SU-DHL-6 (cell line): ENCODE data around the gene GUCA1C.

ENCODE experiments used
- H2AFZ ChIP-seq: fragments of 200-600 bp; sonication (generic); 2 replicates; pipeline ENCODE4 v1.6.1; 2014; ENCODE audit warnings: low read depth, mild to moderate bottlenecking, moderate library complexity, mixed read lengths, antibody characterized with exemption, low read length; ENCODE audit not compliant: severe bottlenecking
- H3F3A ChIP-seq: fragments of 200-600 bp; shearing (Covaris generic); 2 replicates; pipeline ENCODE4 v1.6.0; 2016; ENCODE audit warnings: antibody characterized with exemption, mild to moderate bottlenecking; ENCODE audit not compliant: insufficient read depth
- H3K27ac ChIP-seq: fragments of 200-600 bp; sonication (generic); 2 replicates; pipeline ENCODE4 v1.5.1; 2016; ENCODE audit warnings: low read depth, mild to moderate bottlenecking, low read length, moderate library complexity, mixed read lengths
- H3K27me3 ChIP-seq: fragments of 200-600 bp; sonication (generic), shearing (Covaris generic); 2 replicates; pipeline ENCODE4 v1.6.0; 2014; ENCODE audit warnings: mild to moderate bottlenecking, low read length
- H3K36me3 ChIP-seq: fragments of 200-600 bp; sonication (generic); 2 replicates; pipeline ENCODE4 v1.6.1; 2014; ENCODE audit warnings: mild to moderate bottlenecking, low read length, mixed read lengths
- H3K4me2 ChIP-seq: fragments of 300-600, 200-600 bp; shearing (Covaris generic), sonication (generic); 2 replicates; pipeline ENCODE4 v1.6.0; 2014; ENCODE audit warnings: low read length, low read depth, mild to moderate bottlenecking; ENCODE audit not compliant: poor library complexity, severe bottlenecking
- H3K4me3 ChIP-seq: fragments of 200-600 bp; sonication (generic); 2 replicates; pipeline ENCODE4 v1.5.1; 2014; ENCODE audit warnings: antibody characterized with exemption, low read length, mild to moderate bottlenecking, mixed read lengths; ENCODE audit not compliant: insufficient read depth, poor library complexity, severe bottlenecking
- H3K79me2 ChIP-seq: fragments of 200-600 bp; sonication (generic); 2 replicates; pipeline ENCODE4 v1.6.1; 2014; ENCODE audit warnings: mild to moderate bottlenecking, low read length, moderate library complexity; ENCODE audit not compliant: insufficient read depth
- H3K9ac ChIP-seq: fragments of 200-600 bp; sonication (generic); 2 replicates; pipeline ENCODE4 v1.7.0; 2014; ENCODE audit warnings: mild to moderate bottlenecking, low read length
- H3K9me2 ChIP-seq: fragments of 200-600 bp; sonication (generic); replicated peaks from 2 replicates; pipeline ENCODE4 v1.6.1; 2014; ENCODE audit warnings: low read length; ENCODE audit not compliant: insufficient read depth
- H3K9me3 ChIP-seq: fragments of 200-600 bp; sonication (generic); 2 replicates; pipeline ENCODE4 v1.6.1; 2014; ENCODE audit warnings: low read length, mixed read lengths; ENCODE audit not compliant: insufficient read depth
- H4K20me1 ChIP-seq: fragments of 200-600 bp; sonication (generic); 2 replicates; pipeline ENCODE4 v1.6.1; 2014; ENCODE audit warnings: low read depth, mild to moderate bottlenecking, antibody characterized with exemption, low read length, moderate library complexity, mixed read lengths
- CTCF ChIP-seq: fragments of 200-600 bp; sonication (generic); IDR thresholded peaks from one replicate; pipeline ENCODE4 v1.5.1; 2017; ENCODE audit warnings: antibody characterized with exemption, mild to moderate bottlenecking, low read length, moderate library complexity; ENCODE audit not compliant: insufficient read depth, poor library complexity, severe bottlenecking
- EZH2phosphoT487 ChIP-seq: fragments of 200-600 bp; sonication (generic), shearing (Covaris generic); conservative IDR thresholded peaks from 2 replicates; pipeline ENCODE4 v1.6.1; 2018; ENCODE audit warnings: mild to moderate bottlenecking, antibody characterized with exemption, low read length, moderate library complexity, mixed read lengths

The GUCA1C gene

GRCh38 chr3:108972482-108972881, 18.8 kb upstream of the GUCA1C start:
- TF ChIP-seq EZH2phosphoT487 (no peak), CTCF (no peak)
- Histone ChIP-seq H3K4me2 (no peak overlapping the region), H3K36me3 (no peaks in the 10 kb centered on the region), H3F3A (no peaks in the 10 kb centered on the region), H3K9me3 (no peaks in the 10 kb centered on the region), H3K9ac (no peak overlapping the region), H3K79me2 (no peaks in the 10 kb centered on the region), H3K4me3 (no peak overlapping the region), H3K27me3 (no peaks in the 10 kb centered on the region), H4K20me1 (no peaks in the 10 kb centered on the region), H3K9me2 (no peaks in the 10 kb centered on the region), H3K27ac (no peak overlapping the region), H2AFZ (no peak overlapping the region)

- Histone ChIP-seq H4K20me1 (no peaks in the 10 kb centered on the region), H3K27ac (no peak overlapping the region), H3K9ac (no peak overlapping the region), H3K4me2 (no peak overlapping the region), H3K36me3 (no peaks in the 10 kb centered on the region), H3K4me3 (no peak overlapping the region), H3K27me3 (no peaks in the 10 kb centered on the region), H3K9me3 (no peaks in the 10 kb centered on the region), H2AFZ (no peak overlapping the region), H3K9me2 (no peaks in the 10 kb centered on the region), H3F3A (no peaks in the 10 kb centered on the region), H3K79me2 (no peaks in the 10 kb centered on the region)
- TF ChIP-seq CTCF (no peak), EZH2phosphoT487 (no peak)
These were observed 16.9 kb upstream of the GUCA1C start for GRCh38 chr3:108970561-108970960.

- Histone ChIP-seq H3K9me3 (no peaks in the 10 kb centered on the region), H3K4me2 (no peak overlapping the region), H4K20me1 (no peaks in the 10 kb centered on the region), H3K9me2 (no peaks in the 10 kb centered on the region), H3K27ac (no peak overlapping the region), H2AFZ (no peak overlapping the region), H3K9ac (no peak overlapping the region), H3K27me3 (no peaks in the 10 kb centered on the region), H3K36me3 (no peaks in the 10 kb centered on the region), H3K4me3 (no peak overlapping the region), H3F3A (no peaks in the 10 kb centered on the region), H3K79me2 (no peaks in the 10 kb centered on the region)
- no peak for TF ChIP-seq CTCF
- no peak for TF ChIP-seq EZH2phosphoT487
These were observed 13.1 kb upstream of the GUCA1C start for GRCh38 chr3:108966773-108967172.

- Histone ChIP-seq H3K4me2 (no peak overlapping the region), H2AFZ (no peak overlapping the region), H3F3A (no peaks in the 10 kb centered on the region), H3K4me3 (no peak overlapping the region), H4K20me1 (no peaks in the 10 kb centered on the region), H3K27me3 (no peaks in the 10 kb centered on the region), H3K79me2 (no peaks in the 10 kb centered on the region), H3K9ac (no peak overlapping the region), H3K36me3 (no peaks in the 10 kb centered on the region), H3K9me2 (no peaks in the 10 kb centered on the region), H3K27ac (no peak overlapping the region), H3K9me3 (no peaks in the 10 kb centered on the region)
- TF ChIP-seq CTCF (no peak), EZH2phosphoT487 (no peak)
These were observed 5.3 kb upstream of the GUCA1C start for GRCh38 chr3:108959017-108959416.
